Endometrial microvascular endothelial cells (primary cell): Measurements from ENCODE around the gene KCNQ4. TPM values are rescaled to one million over a fixed set of nuclear protein-coding genes. Genes with fewer than 3 reads are reported as not detected.

Experiments
- in situ Hi-C: cut with HindIII; loops from 2 replicates; pipeline ENCODE4 v1.10.0; 2017; ENCODE audit warnings: low sequenced_read_pairs, low pct_unique_long_range_greater_than_20kb; ENCODE audit errors: inconsistent ontology term
- total RNA-seq: library from RNA; depleted of rRNA; stranded (reverse); fragments of >200 nt; gene quantifications from one replicate; pipeline ENCODE4 v1.2.3, GENCODE V29; 2015; ENCODE audit errors: inconsistent ontology term

Gene KCNQ4
- total RNA-seq, result not detected

DNA sequence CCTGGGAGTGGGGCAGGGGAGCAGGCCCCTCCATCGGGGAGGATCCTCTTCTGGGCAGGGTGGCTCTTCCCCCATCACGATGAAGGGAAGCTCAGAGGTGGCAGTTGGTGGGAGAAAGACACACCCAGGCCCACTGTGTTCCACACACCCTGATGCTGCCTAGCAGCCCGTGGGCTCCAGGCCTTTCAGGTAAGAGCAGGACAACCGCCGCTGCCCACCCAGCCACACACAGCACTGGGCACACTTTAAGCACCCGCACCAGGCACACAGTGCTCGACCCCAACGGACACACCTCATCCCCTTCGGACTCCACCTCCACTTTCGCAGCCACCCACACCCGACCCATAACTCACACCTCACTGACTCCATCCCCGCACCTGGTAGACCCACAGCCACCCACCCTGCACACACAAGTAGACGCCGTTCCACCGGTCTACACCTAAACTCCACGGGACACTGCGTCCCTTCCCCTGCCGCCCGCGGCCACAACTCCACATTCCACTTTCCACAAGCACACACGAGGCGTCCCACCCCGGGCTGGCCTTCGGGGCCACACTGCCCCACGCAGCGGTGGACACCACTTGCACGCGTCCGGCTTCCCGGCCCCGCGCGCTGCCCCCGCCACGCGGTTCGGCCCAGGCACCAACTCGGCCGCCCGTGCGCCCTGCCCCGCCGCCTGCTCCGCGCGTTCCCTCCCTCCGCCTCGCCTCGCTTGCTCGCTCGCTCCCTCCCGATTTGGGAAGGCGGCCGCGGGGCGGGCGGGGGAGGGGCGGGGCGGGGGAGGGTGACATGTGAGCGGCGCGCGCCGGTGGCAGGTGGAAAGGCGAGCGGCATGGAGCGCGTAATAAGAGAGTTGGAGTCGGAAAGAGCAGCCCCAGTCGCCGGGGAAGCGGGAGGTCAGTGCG is at the start of gene KCNQ4:
Gene KCNQ4 (plus strand): TSS at position 787 of the 905 bp plus-strand sequence. CDS start 307 bp downstream, outside the sequence.
- in situ Hi-C loops, result no loop called here

DNA sequence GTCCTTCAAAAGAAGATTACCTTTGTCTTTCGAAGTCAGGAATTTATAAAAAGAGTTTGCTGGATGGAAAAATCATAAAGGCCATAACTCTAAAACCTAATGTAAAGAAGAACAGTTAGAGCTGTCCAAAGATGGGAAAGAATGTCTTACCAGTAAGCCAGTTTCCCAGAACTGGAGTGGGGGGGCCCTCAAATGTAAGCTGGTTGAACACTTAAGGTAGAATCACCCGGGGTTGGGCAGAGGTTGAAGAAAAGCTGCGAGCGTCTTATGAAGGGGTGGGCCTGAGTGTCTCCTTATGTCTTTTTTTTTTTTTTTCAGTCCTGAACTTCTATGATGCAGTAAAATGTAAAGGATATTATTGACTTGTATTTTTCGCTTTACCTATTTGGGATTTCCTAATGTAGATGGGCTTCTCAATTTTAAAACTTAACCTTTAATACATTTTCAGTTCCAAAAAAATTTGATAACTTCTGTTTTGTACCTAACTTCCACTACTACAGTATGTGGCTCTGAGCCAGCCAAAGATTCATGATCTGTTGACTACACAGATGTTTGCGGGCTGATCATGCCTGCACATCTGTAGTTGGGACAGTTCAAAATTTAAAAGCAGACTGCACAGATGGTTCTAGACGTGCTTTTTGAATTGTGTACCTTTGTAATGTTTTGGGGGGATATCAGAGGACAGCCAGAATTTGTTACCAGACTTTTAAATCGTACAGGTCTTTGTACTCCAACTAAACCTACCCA is 48.5 kb upstream of the KCNQ4 start:
- in situ Hi-C loops, result no loop called here

DNA sequence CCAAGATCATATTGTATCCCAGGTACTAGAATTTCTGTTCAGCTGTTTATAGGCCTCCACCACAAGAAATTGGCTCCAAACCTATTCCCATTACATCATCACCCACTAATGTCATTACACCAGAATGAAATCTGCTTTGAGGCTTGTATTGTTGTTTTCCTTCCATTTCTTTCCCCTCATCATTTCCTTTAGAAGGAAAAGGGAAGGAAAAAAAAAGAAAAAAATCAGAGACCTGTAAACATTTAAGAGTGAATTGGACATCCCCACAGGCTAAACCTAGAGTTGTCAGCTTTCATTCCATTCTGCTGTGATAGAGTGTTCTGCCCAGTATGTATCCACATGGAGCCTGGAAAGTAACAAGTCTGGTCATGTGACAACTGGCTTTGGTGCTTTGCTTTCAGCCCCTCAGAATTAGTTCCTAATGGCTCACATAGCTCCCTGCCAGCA is 47.5 kb upstream of the KCNQ4 start:
- in situ Hi-C loops, result no loop called here

DNA sequence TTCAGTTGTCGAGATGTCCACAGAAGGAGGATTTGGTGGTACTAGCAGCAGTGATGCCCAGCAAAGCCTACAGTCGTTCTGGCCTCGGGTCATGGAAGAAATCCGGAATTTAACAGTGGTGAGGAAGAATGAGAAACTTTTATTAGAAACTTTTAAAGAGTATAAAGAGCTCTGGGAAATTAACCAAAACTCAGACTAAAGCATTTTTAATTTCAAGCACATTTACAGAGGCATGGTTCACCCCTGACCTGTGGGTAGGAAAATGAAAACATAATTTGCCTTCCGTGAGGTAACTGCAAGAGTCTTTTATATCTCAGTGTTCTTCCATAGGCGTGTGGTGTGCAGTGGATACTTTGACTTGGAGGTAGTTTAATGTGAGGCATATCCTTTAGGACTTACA is 44.8 kb upstream of the KCNQ4 start:
- in situ Hi-C loops, result no loop called here

DNA sequence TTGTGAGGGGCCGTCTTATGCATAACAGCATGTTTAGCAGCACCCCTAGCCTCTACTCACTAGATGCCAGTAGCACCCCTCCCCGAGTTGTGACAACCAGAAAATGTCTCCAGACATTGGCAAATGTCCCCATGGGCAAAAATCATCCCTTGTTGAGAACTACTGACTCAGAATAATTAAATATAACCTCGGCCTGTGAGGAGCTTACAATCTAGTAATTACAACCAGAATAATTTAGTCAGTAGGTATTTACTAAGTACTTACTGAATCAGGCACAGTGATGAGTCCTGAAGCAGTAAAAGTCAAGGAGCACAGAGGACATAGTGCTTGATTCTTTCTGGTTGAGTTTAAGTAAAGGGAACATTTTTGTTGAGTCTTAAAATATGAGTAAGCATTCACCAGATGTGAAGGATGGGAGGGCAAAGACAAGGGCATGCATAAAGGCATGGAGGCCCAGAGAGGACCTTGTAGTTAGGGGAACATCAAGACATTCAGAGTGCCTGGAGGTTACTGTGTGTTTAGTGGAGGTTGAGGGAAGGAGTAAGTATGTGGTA is 44.1 kb upstream of the KCNQ4 start:
- in situ Hi-C loops, result no loop called here

DNA sequence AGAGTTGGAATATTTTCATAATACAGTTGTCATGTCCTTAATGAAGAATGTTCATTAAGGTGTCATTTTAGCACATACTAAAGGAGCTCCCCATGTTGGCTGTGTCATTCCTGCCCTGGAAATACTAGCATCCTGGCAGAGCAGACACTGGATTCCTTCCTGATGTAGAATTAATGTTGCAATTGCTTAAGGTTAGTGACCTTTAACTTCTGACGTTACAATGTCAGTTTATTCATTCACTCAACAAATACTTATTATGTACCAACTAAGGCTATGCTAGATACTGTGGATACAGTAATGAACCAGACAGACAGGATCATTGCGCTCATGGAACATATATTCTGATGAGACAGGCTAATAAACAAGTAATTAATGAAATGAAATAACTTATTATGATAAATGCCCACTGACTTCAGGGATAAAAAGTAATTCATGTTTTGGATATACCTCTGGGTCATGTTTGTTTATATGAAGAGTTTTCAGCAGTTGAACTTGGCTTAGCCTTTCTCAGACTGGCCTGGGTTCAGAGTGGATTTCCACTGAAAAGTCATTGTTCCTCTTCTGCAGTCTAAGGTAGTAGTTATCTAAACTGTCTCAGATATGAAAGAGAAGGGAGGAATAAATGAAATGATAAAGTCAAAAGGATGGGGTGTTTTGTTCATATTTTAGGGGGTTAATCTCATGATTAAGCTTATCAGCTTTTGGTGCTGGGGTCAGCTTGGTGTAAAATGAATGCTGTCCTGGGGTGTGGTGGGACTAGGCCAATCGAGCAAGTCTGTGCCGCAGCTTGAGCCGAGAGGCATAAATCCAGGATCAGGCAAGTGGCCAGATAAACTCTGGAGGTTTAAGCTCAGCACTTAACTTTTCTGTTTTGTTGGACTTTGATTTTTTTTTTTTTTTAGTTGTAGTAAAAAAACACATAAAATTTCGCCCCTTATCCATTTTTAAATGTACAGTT is 43.3 kb upstream of the KCNQ4 start:
- in situ Hi-C loops, result no loop called here

DNA sequence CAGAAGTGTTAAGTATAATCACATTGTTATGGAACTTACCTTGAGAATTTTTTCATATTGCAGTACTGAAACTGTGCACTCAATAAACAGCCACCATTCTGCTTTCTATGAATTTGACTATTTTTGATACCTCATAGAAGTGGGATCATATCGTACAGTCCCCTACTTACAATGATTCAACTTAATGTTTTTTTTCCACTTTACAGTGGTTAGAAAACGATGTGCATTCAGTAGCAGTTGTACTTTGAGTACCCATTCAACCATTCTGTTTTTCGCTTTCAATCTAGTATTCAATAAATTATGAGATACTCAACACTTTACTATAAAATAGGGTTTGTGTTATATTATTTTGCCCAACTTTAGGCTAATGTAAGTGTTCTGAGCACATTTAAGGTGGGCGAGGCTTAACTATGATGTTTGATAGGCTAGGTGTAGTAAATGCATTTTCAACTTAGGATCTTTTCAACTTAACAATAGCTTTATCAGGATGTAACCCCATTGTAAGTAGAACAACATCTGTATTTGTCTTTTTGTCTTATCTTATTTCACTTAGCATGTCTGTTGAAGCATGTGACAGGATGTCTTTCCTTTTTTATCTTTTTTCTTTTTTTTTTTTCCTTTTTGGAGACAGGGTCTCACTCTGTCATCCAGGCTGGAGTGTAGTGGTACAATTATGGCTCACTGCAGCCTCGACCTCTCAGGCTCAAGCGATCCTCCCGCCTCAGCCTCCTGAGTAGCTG is 42.4 kb upstream of the KCNQ4 start:
- in situ Hi-C loops, result no loop called here

DNA sequence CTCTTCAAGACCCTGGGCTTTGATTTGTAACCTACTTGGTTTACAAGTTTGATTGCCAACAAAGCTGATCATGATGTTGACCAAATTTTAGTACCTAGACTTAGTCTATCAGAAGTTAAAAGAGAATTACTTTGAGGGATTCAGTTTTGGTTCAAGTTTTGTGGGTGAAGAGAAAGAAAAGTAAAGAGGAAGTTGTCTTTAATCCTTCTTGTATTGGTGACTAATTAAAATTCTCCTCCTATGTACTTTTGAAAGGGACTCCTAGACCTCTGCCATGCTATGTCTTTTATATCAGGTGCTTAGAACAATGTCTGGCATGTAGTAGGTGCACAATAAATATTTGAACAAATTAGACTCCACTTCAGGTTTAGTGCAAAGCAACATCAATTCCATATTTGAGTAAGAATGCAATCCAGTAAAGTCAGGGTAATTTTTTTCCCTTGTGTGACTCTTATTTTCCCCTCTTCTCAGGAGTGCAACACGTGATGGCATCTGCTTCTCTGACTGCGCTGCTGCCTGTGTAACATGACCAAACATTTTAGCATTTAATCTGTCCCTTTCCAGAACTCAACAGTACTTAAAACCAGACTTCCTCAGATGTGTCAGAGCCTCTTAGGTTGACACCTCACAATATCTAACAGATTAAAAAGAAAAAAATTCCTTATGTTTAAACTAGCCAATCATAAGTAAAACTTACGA is 41.1 kb upstream of the KCNQ4 start:
- in situ Hi-C loops, result no loop called here

DNA sequence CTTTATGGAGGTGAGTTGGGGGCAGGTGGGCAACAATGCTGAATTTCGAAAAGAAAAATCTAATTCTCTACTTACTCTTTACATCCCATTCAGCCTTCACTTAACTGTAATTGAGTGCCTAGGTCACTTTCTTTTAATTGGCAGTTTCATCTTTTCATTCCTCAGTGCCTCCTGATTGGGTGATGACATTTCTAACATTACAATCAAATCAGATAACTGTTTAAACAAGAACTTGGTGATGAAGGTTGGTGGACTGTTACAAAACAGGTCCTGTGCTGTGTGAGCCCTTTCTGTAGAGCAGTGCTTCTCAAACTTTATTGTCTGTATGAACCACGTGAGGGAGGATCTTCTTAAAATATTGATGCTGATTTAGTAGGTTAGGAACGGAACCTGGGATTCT is 40.1 kb upstream of the KCNQ4 start:
- in situ Hi-C loops, result no loop called here

DNA sequence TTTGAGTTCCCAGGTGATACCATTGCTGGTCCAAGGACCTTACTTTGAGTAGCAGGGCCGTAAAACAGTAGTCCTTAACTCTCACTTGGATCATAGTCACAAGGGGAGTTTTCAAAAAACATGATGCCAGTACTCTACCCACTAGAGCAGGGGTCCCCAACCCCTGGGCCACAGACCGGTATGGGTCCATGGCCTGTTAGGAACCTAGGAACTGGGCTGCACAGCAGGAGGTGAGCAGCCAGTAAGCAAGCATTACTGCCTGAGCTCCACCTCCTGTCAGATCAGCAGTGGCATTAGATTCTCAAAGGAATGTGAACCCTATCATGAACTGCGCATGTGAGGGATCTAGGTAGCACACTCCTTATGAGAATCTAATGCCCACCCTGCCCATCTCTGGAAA is 39.7 kb upstream of the KCNQ4 start:
- in situ Hi-C loops, result no loop called here

DNA sequence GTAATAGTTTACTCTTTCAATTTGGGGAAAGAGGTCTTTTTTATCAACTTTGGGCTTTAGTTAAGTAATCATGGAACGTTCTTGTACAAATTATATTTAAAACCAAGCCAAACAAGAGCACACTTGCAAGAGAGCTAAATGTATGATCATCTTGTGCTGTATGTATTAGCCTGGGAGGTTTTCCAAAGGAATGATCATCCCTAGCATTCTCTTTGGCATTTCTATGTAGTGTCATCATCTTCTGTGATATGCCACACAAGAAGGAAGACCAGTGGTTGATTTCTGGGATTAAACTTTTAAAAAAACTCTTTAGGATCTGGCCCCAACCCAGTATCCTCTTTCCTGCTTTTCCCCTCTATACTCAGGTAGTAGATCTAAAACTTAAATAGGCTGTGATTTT is 38.4 kb upstream of the KCNQ4 start:
- in situ Hi-C loops, result no loop called here

DNA sequence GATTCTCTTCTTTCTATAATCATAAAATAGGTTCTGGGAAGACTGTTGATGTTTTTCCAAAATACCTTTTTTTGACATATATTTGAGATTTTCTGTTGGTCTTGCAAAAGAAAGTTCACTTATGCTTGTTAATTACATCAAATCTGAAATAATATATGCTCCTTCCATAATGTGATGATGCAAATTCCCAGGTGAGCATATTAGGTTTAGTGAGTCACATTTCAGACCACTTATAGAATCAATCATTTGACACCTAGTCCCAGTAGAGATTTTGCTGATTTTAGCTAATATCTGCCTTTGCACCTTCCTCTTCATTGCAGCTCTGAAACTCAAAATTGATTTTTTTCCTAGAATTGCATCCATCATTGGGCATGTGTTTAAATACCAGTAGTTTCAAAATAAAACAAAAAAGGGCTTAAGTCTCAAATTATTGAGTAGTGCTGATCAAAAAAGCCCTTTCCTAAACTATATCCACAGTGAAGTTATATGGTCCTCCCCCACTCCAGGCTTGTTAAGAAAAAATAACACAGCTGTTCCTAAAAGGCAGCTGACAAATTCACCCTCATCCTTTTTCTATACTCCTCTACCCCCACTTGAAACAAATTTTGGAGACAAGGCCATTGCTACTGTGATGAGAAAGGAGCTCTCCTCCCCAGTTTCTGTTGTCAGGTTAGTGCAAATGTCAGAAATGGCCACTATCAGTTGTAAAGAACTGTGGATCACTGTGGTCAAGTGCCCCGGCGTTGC is 37.1 kb upstream of the KCNQ4 start:
- in situ Hi-C loops, result no loop called here

DNA sequence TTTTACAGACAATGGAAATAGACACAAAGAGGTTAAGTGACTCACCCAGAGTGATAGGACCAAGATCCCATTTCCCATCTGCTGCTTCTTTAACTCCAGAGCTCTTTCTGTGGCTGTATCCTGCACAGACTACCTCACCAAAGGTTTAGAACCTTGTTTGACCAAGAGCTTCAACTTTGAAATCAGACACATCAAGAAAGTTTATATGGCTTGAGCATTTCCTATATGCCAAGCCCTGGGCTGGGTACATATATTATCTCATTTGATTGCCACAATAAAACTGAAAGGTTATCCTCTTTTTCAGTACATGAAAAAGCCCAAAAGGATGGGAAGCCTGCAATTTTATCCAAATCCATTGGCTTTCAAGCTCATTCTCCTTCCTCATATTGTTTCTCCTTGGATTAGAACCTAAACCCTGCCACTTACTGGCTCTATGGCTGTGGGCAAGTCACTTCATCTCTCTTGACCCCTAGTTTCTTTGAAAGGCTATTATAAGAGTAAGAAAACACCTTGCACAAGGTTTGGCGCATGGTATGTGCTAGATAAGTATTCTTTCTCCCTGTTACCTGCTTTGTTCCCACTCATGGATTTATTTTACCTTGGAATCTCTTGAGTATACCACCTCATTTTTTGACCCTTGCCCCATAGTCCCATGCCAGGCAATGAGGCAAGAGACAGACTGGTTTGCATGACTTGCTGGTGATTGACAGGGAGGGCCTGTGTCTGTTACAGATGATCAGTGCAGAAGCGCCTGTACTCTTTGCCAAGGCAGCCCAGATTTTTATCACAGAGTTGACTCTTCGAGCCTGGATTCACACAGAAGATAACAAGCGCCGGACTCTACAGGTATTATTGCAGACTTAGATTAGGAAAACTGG is 34.5 kb upstream of the KCNQ4 start:
- in situ Hi-C loops, result no loop called here

DNA sequence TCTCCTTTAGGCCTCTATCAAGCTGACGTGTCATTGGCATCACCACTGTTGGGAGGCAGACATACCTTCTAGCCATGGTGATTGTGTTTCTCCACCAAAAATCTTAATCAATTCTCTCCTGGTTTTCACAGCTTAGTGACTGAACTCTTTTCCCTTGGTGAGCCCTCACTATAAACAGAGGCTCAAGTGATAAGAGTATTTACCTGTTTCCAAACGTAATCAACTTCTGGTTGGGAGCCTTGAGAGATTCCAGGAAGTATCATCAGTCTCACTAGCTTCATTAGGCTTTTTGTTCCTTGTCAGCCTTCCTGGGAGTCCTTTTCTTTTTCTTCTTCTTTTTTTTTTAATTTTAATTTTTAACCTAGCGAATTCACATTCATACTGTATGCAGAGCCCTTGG is 33.8 kb upstream of the KCNQ4 start:
- in situ Hi-C loops, result no loop called here

DNA sequence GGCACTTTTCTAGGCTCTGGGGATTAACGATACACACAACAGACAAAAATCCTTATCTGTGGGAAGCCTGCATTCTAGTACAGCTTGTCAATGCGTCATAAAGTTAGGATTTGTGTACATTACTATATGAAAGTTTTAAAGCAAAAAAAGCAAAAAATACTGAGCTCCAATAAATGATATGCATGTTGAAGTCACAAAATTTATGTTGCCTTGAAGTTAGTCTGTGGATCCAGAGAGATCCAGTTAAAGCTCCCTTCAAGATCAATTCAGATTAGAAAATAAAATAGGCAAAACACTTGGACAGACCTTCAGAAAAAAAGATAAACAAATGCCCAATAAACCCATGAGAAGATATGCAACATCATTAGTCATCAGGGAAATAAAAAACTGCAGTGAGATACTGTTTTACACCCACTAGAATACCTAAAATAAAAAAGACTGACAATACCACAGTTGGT is 33.1 kb upstream of the KCNQ4 start:
- in situ Hi-C loops, result no loop called here

DNA sequence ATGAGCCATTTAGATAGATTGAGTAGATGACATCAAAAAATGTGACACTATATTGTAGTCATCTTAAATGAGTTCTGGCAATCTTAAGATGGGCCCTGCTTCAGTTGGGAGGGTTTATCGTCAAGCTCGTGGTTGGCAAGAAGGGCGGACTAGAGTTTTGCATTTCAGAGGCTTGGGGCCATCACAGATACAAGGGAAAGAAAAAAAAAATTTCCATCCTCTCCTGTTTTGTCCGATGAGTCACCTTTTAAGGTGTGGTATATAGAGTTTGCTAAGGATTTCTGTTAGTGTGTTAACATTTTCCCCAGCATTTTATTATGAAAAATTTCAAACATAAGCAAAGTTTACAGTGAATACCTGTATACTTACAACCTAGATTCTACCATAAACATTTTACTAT is 31.8 kb upstream of the KCNQ4 start:
- in situ Hi-C loops, result no loop called here
